GM23338 (cell line): ENCODE results near the gene DDB1. TPM values are rescaled to one million over a fixed set of nuclear protein-coding genes. Genes with fewer than 3 reads are reported as not detected.
A peak's percentile ranks its signal among the peaks of the same experiment; 100 is the strongest.

Experiments used
- ATAC-seq: fragments of 200-7000 bp; cut with Tn5 transposase; 3 replicates; pipeline ENCODE4 v1.9.1; 2020
- DNase-seq: peaks from one replicate; pipeline ENCODE4 v3.0.0-alpha.2; 2015; ENCODE audit warnings: low spot score
- H2AFZ ChIP-seq: fragments of 200-600 bp; sonication (generic); 2 replicates; pipeline ENCODE4 v1.8.0; 2016; ENCODE audit warnings: antibody characterized with exemption, mild to moderate bottlenecking, moderate library complexity
- H3F3A ChIP-seq: fragments of 200-600 bp; sonication (generic); replicated peaks from 2 replicates; pipeline ENCODE4 v1.8.0; 2017; ENCODE audit warnings: antibody characterized with exemption, mixed run types, low read depth
- H3K27ac ChIP-seq: fragments of 200-600 bp; sonication (generic); 2 replicates; pipeline ENCODE4 v1.6.1; 2016; ENCODE audit warnings: low read depth
- H3K27me3 ChIP-seq: fragments of 200-600 bp; sonication (generic); 2 replicates; pipeline ENCODE4 v1.8.0; 2016; ENCODE audit warnings: mild to moderate bottlenecking, mixed run types, moderate library complexity; ENCODE audit not compliant: insufficient read depth
- H3K36me3 ChIP-seq: fragments of 200-600 bp; sonication (generic); 2 replicates; pipeline ENCODE4 v1.8.0; 2016; ENCODE audit warnings: mild to moderate bottlenecking; ENCODE audit not compliant: insufficient read depth
- H3K4me1 ChIP-seq: fragments of 200-600 bp; sonication (generic); 2 replicates; pipeline ENCODE4 v1.8.0; 2016; ENCODE audit warnings: mild to moderate bottlenecking, moderate library complexity; ENCODE audit not compliant: insufficient read depth
- H3K4me2 ChIP-seq: fragments of 200-600 bp; sonication (generic); 2 replicates; pipeline ENCODE4 v1.7.1; 2017; ENCODE audit warnings: mixed run types
- H3K4me3 ChIP-seq: fragments of 200-600 bp; sonication (generic); 2 replicates; pipeline ENCODE4 v1.6.1; 2016; ENCODE audit warnings: mixed run types
- H3K79me2 ChIP-seq: fragments of 200-600 bp; sonication (generic); replicated peaks from 2 replicates; pipeline ENCODE4 v1.8.0; 2017; ENCODE audit warnings: mild to moderate bottlenecking; ENCODE audit not compliant: insufficient read depth
- H3K9me2 ChIP-seq: fragments of 200-600 bp; sonication (generic); 2 replicates; pipeline ENCODE4 v1.8.0; 2017; ENCODE audit not compliant: insufficient read depth
- H4K20me1 ChIP-seq: fragments of 200-600 bp; sonication (generic); replicated peaks from 2 replicates; pipeline ENCODE4 v1.8.0; 2017; ENCODE audit warnings: mild to moderate bottlenecking; ENCODE audit not compliant: insufficient read depth
- H3K27ac Mint-ChIP-seq: 2 replicates; pipeline ENCODE4 v1.8.0; 2020; ENCODE audit warnings: inconsistent platforms, mild to moderate bottlenecking, moderate library complexity, mixed read lengths
- H3K27me3 Mint-ChIP-seq: 3 replicates; pipeline ENCODE4 v1.8.0; 2022; ENCODE audit warnings: low read depth, mild to moderate bottlenecking, moderate library complexity, mixed read lengths, inconsistent platforms; ENCODE audit not compliant: insufficient read depth, poor library complexity
- H3K36me3 Mint-ChIP-seq: 3 replicates; pipeline ENCODE4 v1.8.0; 2021; ENCODE audit warnings: low read depth, mild to moderate bottlenecking, inconsistent platforms, moderate library complexity, mixed read lengths
- H3K4me1 Mint-ChIP-seq: 3 replicates; pipeline ENCODE4 v1.8.0; 2020; ENCODE audit warnings: mild to moderate bottlenecking, inconsistent platforms, mixed read lengths
- H3K4me3 Mint-ChIP-seq: 3 replicates; pipeline ENCODE4 v1.8.0; 2021; ENCODE audit warnings: moderate library complexity, mild to moderate bottlenecking, inconsistent platforms, mixed read lengths
- H3K9me3 Mint-ChIP-seq: 3 replicates; pipeline ENCODE4 v1.8.0; 2020; ENCODE audit warnings: moderate library complexity, mild to moderate bottlenecking, inconsistent platforms, mixed read lengths
- CREB1 ChIP-seq: fragments of 250-450 bp; sonication (Bioruptor Pico); IDR thresholded peaks from 2 replicates; pipeline ENCODE4 v1.5.0; 2020; ENCODE audit warnings: low read depth, mild to moderate bottlenecking, moderate library complexity
- ZNF114 ChIP-seq: fragments of 250-450 bp; sonication (Bioruptor Pico); IDR thresholded peaks from 2 replicates; pipeline ENCODE4 v1.5.0; 2020; ENCODE audit warnings: mild to moderate bottlenecking, moderate library complexity
- polyA plus RNA-seq: library from polyadenylated mRNA; unstranded; fragments of >200 nt; fragmentation: Nextera tagmentation; extraction: Ambion mirVana; gene quantifications from 2 replicates; pipeline ENCODE4 v1.2.1, GENCODE V29; 2016
- total RNA-seq: library from RNA; depleted of rRNA; stranded (reverse); fragments of >200 nt; shearing (Covaris generic); gene quantifications from 2 replicates; pipeline ENCODE4 v1.2.3, GENCODE V29; 2014
- TF ChIP-seq, protein P1 (sequence below): IDR thresholded peaks from one replicate; pipeline ENCODE4 v1.6.1; 2018; ENCODE audit warnings: antibody characterized with exemption; ENCODE audit not compliant: unreplicated experiment
- TF ChIP-seq, protein P2 (sequence below): fragments of 250-450 bp; sonication (Bioruptor Pico); IDR thresholded peaks from 2 replicates; pipeline ENCODE4 v1.5.0; 2020; ENCODE audit warnings: mild to moderate bottlenecking, moderate library complexity
- TF ChIP-seq, protein P3 (sequence below), 2 experiments: fragments of 200-600 bp in 1 of 2; sonication (generic) in 1 of 2; conservative IDR thresholded peaks; 2 replicates each; pipeline versions ENCODE4 v1.5.1 to v1.6.1; 2016 to 2017; ENCODE audit warnings: antibody characterized with exemption in 2 of 2, low read depth in 2 of 2, mild to moderate bottlenecking in 2 of 2, moderate library complexity in 1 of 2

DDB1 gene
- total and polyA plus RNA-seq, 2 experiments from 2014 or later, result 102 to 282 TPM

DNA sequence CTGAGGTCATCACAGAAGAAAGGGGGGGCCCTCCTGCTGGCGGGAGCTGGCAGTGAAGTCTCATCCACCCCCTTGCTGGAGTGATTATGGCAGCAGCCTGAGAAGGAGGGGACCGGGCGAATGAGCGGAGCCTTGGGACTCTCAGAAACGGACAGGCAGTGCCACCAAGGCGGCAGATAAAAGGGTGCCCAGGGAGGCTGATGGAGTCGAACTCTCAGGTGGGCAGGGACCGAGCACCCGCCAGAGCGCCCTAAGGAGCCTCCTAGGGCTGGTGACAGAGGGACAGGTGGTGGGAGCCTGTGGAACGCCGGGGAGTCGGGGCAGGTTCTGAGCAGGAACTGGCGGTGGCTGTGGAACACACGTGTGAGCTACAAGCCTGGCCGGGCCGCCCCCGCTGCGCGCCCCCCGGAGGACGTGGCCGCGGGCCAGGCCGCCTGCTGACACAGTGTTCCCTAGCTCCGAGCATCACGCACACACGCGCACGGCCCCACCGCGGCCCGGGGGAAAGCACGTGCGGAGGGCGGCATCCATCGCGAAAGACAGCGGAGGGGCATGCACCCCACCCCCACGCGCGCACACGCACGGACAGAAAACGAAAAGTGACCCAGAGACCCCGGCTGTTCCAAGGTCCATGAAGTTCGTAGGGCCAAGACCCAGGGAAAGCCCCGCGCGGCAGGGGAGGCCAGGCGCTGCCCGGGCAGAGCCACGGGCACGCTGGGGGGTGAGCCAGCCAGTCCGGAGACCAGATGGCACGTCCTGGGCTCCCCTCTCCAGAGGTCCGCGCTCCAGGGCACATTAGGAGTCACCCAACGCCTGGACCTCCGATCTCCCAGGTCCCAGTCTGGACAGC is 38.8 kb downstream of the DDB1 start:
- Mint-ChIP-seq H3K4me1 (peaks cover 22% of the 10 kb centered on the region), H3K4me3 (peak overlapping the region; percentile 87), H3K36me3 (peaks cover 22% of the 10 kb centered on the region), H3K27ac (no peak overlapping the region), H3K9me3 (no peaks in the 10 kb centered on the region; the same call in 2 of the 3 replicates), H3K27me3 (peaks cover 24% of the 10 kb centered on the region)
- Histone ChIP-seq H3K4me2 (peak overlapping the region; percentile 93), H3K36me3 (peaks cover 5% of the 10 kb centered on the region; the same call in 1 of the 2 replicates), H3K27me3 (peaks cover 11% of the 10 kb centered on the region), H3K4me3 (peak overlapping the region; percentile 86), H3K4me1 (peaks cover 9% of the 10 kb centered on the region), H3K79me2 (peaks cover 19% of the 10 kb centered on the region), H2AFZ (peak overlapping the region; percentile 84), H3K27ac (0 out of 2 replicates have a peak overlapping the region, but pooled peaks have one; percentile 55), H3F3A (peaks cover 9% of the 10 kb centered on the region), H4K20me1 (peaks cover 6% of the 10 kb centered on the region), H3K9me2 (no peaks in the 10 kb centered on the region)
- TF ChIP-seq ZNF114 (CRISPR knock-in tag), result no peak
- TF ChIP-seq, protein P1, sequence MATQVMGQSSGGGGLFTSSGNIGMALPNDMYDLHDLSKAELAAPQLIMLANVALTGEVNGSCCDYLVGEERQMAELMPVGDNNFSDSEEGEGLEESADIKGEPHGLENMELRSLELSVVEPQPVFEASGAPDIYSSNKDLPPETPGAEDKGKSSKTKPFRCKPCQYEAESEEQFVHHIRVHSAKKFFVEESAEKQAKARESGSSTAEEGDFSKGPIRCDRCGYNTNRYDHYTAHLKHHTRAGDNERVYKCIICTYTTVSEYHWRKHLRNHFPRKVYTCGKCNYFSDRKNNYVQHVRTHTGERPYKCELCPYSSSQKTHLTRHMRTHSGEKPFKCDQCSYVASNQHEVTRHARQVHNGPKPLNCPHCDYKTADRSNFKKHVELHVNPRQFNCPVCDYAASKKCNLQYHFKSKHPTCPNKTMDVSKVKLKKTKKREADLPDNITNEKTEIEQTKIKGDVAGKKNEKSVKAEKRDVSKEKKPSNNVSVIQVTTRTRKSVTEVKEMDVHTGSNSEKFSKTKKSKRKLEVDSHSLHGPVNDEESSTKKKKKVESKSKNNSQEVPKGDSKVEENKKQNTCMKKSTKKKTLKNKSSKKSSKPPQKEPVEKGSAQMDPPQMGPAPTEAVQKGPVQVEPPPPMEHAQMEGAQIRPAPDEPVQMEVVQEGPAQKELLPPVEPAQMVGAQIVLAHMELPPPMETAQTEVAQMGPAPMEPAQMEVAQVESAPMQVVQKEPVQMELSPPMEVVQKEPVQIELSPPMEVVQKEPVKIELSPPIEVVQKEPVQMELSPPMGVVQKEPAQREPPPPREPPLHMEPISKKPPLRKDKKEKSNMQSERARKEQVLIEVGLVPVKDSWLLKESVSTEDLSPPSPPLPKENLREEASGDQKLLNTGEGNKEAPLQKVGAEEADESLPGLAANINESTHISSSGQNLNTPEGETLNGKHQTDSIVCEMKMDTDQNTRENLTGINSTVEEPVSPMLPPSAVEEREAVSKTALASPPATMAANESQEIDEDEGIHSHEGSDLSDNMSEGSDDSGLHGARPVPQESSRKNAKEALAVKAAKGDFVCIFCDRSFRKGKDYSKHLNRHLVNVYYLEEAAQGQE, result no peak
- TF ChIP-seq CREB1 (CRISPR knock-in tag), result no peak
- TF ChIP-seq, protein P2, sequence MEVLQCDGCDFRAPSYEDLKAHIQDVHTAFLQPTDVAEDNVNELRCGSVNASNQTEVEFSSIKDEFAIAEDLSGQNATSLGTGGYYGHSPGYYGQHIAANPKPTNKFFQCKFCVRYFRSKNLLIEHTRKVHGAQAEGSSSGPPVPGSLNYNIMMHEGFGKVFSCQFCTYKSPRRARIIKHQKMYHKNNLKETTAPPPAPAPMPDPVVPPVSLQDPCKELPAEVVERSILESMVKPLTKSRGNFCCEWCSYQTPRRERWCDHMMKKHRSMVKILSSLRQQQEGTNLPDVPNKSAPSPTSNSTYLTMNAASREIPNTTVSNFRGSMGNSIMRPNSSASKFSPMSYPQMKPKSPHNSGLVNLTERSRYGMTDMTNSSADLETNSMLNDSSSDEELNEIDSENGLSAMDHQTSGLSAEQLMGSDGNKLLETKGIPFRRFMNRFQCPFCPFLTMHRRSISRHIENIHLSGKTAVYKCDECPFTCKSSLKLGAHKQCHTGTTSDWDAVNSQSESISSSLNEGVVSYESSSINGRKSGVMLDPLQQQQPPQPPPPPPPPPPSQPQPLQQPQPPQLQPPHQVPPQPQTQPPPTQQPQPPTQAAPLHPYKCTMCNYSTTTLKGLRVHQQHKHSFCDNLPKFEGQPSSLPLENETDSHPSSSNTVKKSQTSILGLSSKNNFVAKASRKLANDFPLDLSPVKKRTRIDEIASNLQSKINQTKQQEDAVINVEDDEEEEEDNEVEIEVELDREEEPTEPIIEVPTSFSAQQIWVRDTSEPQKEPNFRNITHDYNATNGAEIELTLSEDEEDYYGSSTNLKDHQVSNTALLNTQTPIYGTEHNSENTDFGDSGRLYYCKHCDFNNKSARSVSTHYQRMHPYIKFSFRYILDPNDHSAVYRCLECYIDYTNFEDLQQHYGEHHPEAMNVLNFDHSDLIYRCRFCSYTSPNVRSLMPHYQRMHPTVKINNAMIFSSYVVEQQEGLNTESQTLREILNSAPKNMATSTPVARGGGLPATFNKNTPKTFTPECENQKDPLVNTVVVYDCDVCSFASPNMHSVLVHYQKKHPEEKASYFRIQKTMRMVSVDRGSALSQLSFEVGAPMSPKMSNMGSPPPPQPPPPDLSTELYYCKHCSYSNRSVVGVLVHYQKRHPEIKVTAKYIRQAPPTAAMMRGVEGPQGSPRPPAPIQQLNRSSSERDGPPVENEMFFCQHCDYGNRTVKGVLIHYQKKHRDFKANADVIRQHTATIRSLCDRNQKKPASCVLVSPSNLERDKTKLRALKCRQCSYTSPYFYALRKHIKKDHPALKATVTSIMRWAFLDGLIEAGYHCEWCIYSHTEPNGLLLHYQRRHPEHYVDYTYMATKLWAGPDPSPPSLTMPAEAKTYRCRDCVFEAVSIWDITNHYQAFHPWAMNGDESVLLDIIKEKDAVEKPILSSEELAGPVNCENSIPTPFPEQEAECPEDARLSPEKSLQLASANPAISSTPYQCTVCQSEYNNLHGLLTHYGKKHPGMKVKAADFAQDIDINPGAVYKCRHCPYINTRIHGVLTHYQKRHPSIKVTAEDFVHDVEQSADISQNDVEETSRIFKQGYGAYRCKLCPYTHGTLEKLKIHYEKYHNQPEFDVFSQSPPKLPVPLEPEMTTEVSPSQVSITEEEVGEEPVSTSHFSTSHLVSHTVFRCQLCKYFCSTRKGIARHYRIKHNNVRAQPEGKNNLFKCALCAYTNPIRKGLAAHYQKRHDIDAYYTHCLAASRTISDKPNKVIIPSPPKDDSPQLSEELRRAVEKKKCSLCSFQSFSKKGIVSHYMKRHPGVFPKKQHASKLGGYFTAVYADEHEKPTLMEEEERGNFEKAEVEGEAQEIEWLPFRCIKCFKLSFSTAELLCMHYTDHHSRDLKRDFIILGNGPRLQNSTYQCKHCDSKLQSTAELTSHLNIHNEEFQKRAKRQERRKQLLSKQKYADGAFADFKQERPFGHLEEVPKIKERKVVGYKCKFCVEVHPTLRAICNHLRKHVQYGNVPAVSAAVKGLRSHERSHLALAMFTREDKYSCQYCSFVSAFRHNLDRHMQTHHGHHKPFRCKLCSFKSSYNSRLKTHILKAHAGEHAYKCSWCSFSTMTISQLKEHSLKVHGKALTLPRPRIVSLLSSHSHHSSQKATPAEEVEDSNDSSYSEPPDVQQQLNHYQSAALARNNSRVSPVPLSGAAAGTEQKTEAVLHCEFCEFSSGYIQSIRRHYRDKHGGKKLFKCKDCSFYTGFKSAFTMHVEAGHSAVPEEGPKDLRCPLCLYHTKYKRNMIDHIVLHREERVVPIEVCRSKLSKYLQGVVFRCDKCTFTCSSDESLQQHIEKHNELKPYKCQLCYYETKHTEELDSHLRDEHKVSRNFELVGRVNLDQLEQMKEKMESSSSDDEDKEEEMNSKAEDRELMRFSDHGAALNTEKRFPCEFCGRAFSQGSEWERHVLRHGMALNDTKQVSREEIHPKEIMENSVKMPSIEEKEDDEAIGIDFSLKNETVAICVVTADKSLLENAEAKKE, result no peak
- TF ChIP-seq, protein P3, sequence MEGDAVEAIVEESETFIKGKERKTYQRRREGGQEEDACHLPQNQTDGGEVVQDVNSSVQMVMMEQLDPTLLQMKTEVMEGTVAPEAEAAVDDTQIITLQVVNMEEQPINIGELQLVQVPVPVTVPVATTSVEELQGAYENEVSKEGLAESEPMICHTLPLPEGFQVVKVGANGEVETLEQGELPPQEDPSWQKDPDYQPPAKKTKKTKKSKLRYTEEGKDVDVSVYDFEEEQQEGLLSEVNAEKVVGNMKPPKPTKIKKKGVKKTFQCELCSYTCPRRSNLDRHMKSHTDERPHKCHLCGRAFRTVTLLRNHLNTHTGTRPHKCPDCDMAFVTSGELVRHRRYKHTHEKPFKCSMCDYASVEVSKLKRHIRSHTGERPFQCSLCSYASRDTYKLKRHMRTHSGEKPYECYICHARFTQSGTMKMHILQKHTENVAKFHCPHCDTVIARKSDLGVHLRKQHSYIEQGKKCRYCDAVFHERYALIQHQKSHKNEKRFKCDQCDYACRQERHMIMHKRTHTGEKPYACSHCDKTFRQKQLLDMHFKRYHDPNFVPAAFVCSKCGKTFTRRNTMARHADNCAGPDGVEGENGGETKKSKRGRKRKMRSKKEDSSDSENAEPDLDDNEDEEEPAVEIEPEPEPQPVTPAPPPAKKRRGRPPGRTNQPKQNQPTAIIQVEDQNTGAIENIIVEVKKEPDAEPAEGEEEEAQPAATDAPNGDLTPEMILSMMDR (conservative IDR thresholded peaks at IDR 0.05; ENCODE audit: low read depth in 2 of 2), result 0 out of 4 replicates have a peak, but pooled peaks have one; percentile 2 to 18
- peak; percentile 50 for DNase-seq
- ATAC-seq, result peak; percentile 36
